ENCODE data around the gene PRPF6. TPM values are rescaled to one million over a fixed set of nuclear protein-coding genes. Genes with fewer than 3 reads are reported as not detected.

PRPF6 gene
- total and polyA plus RNA-seq, 2 donors (not counting 1 experiment from before 2014, with no cell fraction given): 31.7 to 82.9 TPM

- Mint-ChIP-seq H3K4me1 (peaks cover 18% of the 10 kb centered on the region), H3K4me3 (no peak overlapping the region), H3K9me3 (ENCODE audit: insufficient read depth) (no peaks in the 10 kb centered on the region), H3K27ac (no peak overlapping the region), H3K27me3 (no peaks in the 10 kb centered on the region)
- POLR2A ChIA-PET: interaction anchor here (0.6 kb wide), 1 partner anchor 60 kb away, joined by 9 read pairs; no protein-coding TSS in a partner anchor
- ATAC-seq (ENCODE audit: low read depth) (no peak), DNase-seq (no peak)
- peaks cover 21% of the 10 kb centered on the region for H3K79me2 ChIP-seq (ENCODE audit: control insufficient read depth, insufficient read depth, low read length)
- CTCF ChIA-PET: interaction anchor here (3.8 kb wide), 1 partner anchor 15 kb away, joined by 15 read pairs; no protein-coding TSS in a partner anchor
- intact Hi-C loops (cut with micrococcal nuclease): loop anchor here (5.0 kb wide), 2 partner anchors 118 to 422 kb away; partner anchors contain the start of genes PTK6 and RGS19
- TF ChIP-seq EZH2 (IDR thresholded peaks at IDR 0.05; ENCODE audit: borderline replicate concordance, insufficient read depth, low read depth, low read length, poor library complexity, severe bottlenecking) (no peak), CTCF (IDR thresholded peaks at IDR 0.05) (no peak)
- no peaks in the 10 kb centered on the region for H3K27me3 ChIP-seq (replicated peaks in 1 of 4; ENCODE audit: control extremely low read depth in 1 of 4, control insufficient read depth in 3 of 4, insufficient read depth in 4 of 4, low read length in 3 of 4)
- peaks cover 0 to 8% of the 10 kb centered on the region in 2 experiments for H3K36me3 ChIP-seq (replicated peaks in 1 of 2; ENCODE audit: control extremely low read depth in 1 of 2, control insufficient read depth in 1 of 2, extremely low read depth in 1 of 2, insufficient read depth in 2 of 2, low read length in 1 of 2)
- H2AFZ ChIP-seq (ENCODE audit: insufficient read depth, low read depth, low read length, poor library complexity, severe bottlenecking): no peak overlapping the region
- peaks cover 0 to 8% (median 0%) of the 10 kb centered on the region in 3 donors for H3K9me3 ChIP-seq (ENCODE audit: control extremely low read depth in 1 of 3, control insufficient read depth in 2 of 3, insufficient read depth in 1 of 3, low read length in 2 of 3)
- no peak overlapping the region for H3K4me2 ChIP-seq (replicated peaks; ENCODE audit: low read depth, low read length, poor library complexity, severe bottlenecking)
- H3K4me3 ChIP-seq (ENCODE audit: control extremely low read depth in 1 of 5, extremely low read depth in 1 of 5, insufficient read depth in 1 of 5, low read depth in 2 of 5, low read length in 4 of 5): no peak overlapping the region
- H3K4me1 ChIP-seq (ENCODE audit: control insufficient read depth in 2 of 2, insufficient read depth in 2 of 2, low read length in 2 of 2): peaks cover 21 to 26% of the 10 kb centered on the region in 2 donors
- H3K27ac ChIP-seq (ENCODE audit: low read length in 2 of 2): no peak overlapping the region
- 94% methylated on average over 9 of the region's 10 CpGs for WGBS (ENCODE audit: insufficient coverage)
- H4K20me1 ChIP-seq (ENCODE audit: control insufficient read depth, insufficient read depth, low read length, poor library complexity, severe bottlenecking): peaks cover 20% of the 10 kb centered on the region
- H3K9ac ChIP-seq (ENCODE audit: low read length): no peak overlapping the region
Measured at GRCh38 chr20:63958964-63959698, 21.8 kb upstream of the PRPF6 start.

GRCh38 chr20:63959699-63960075 lies 21.2 kb upstream of the PRPF6 start:
- Mint-ChIP-seq H3K9me3 (ENCODE audit: insufficient read depth) (no peaks in the 10 kb centered on the region), H3K4me3 (no peak overlapping the region), H3K27ac (no peak overlapping the region), H3K4me1 (peaks cover 13% of the 10 kb centered on the region), H3K27me3 (no peaks in the 10 kb centered on the region)
- H3K4me3 ChIP-seq (ENCODE audit: control extremely low read depth in 1 of 5, extremely low read depth in 1 of 5, insufficient read depth in 1 of 5, low read depth in 2 of 5, low read length in 4 of 5): no peak overlapping the region
- H4K20me1 ChIP-seq (ENCODE audit: control insufficient read depth, insufficient read depth, low read length, poor library complexity, severe bottlenecking): peaks cover 15% of the 10 kb centered on the region
- no peak overlapping the region for H3K27ac ChIP-seq (ENCODE audit: low read length in 2 of 2)
- TF ChIP-seq EZH2 (IDR thresholded peaks at IDR 0.05; ENCODE audit: borderline replicate concordance, insufficient read depth, low read depth, low read length, poor library complexity, severe bottlenecking) (no peak), CTCF (IDR thresholded peaks at IDR 0.05) (no peak)
- H3K79me2 ChIP-seq (ENCODE audit: control insufficient read depth, insufficient read depth, low read length): peaks cover 16% of the 10 kb centered on the region
- ChIA-PET POLR2A (no interaction called here), CTCF (interaction anchor here (0.6 kb wide), 1 partner anchor 325 kb away, joined by 3 read pairs; no protein-coding TSS in a partner anchor)
- DNase-seq (no peak), ATAC-seq (ENCODE audit: low read depth) (no peak)
- no peaks in the 10 kb centered on the region for H3K27me3 ChIP-seq (replicated peaks in 1 of 4; ENCODE audit: control extremely low read depth in 1 of 4, control insufficient read depth in 3 of 4, insufficient read depth in 4 of 4, low read length in 3 of 4)
- no peak overlapping the region for H2AFZ ChIP-seq (ENCODE audit: insufficient read depth, low read depth, low read length, poor library complexity, severe bottlenecking)
- no peak overlapping the region for H3K4me2 ChIP-seq (replicated peaks; ENCODE audit: low read depth, low read length, poor library complexity, severe bottlenecking)
- peaks cover 0 to 8% of the 10 kb centered on the region in 2 experiments for H3K36me3 ChIP-seq (replicated peaks in 1 of 2; ENCODE audit: control extremely low read depth in 1 of 2, control insufficient read depth in 1 of 2, extremely low read depth in 1 of 2, insufficient read depth in 2 of 2, low read length in 1 of 2)
- intact Hi-C loops (cut with micrococcal nuclease): loop anchor here (5.0 kb wide), 2 partner anchors 118 to 422 kb away; partner anchors contain the start of genes PTK6 and RGS19
- no peak overlapping the region for H3K9ac ChIP-seq (ENCODE audit: low read length)
- WGBS (ENCODE audit: insufficient coverage): over 99% methylated on average over 14 of the region's 17 CpGs
- H3K4me1 ChIP-seq (ENCODE audit: control insufficient read depth in 2 of 2, insufficient read depth in 2 of 2, low read length in 2 of 2): peaks cover 15 to 20% of the 10 kb centered on the region in 2 donors
- peaks cover 0 to 14% (median 0%) of the 10 kb centered on the region in 3 donors for H3K9me3 ChIP-seq (ENCODE audit: control extremely low read depth in 1 of 3, control insufficient read depth in 2 of 3, insufficient read depth in 1 of 3, low read length in 2 of 3)
